Calu3 (cell line): ENCODE results near the gene PDE10A. TPM values are rescaled to one million over a fixed set of nuclear protein-coding genes. Genes with fewer than 3 reads are reported as not detected.

Source experiments
- BruUV-seq: library from RNA; stranded (reverse); fragments of 400-500 nt; replicated peaks from 2 replicates; lab custom pipeline; 2021; lab: Mats Ljungman, UMichigan
- CTCF ChIA-PET: fragments of 300-600 bp; sonication (Branson Sonifier 250); formaldehyde crosslinking; loops from one replicate; lab custom pipeline; 2022; ENCODE audit warnings: antibody characterized with exemption; lab: Charles Lee
- DNase-seq: peaks from one replicate; pipeline ENCODE4 v3.0.0; 2022
- H3K27ac Mint-ChIP-seq: one replicate; pipeline ENCODE4 v1.8.0; 2022; ENCODE audit warnings: mixed read lengths; ENCODE audit not compliant: unreplicated experiment
- H3K27me3 Mint-ChIP-seq: one replicate; pipeline ENCODE4 v1.8.0; 2022; ENCODE audit warnings: mixed read lengths; ENCODE audit not compliant: unreplicated experiment
- H3K36me3 Mint-ChIP-seq: one replicate; pipeline ENCODE4 v1.8.0; 2022; ENCODE audit warnings: mild to moderate bottlenecking, moderate library complexity, mixed read lengths; ENCODE audit not compliant: insufficient read depth, unreplicated experiment
- H3K4me1 Mint-ChIP-seq: one replicate; pipeline ENCODE4 v1.8.0; 2022; ENCODE audit warnings: mild to moderate bottlenecking, low read depth, mixed read lengths; ENCODE audit not compliant: unreplicated experiment
- H3K4me3 Mint-ChIP-seq: one replicate; pipeline ENCODE4 v1.8.0; 2022; ENCODE audit warnings: mild to moderate bottlenecking, low read depth, moderate library complexity, mixed read lengths; ENCODE audit not compliant: unreplicated experiment
- H3K9me3 Mint-ChIP-seq: one replicate; pipeline ENCODE4 v1.8.0; 2022; ENCODE audit warnings: low read depth, mixed read lengths; ENCODE audit not compliant: unreplicated experiment
- intact Hi-C: fragments of 100-400 bp; cut with micrococcal nuclease; formaldehyde crosslinking; loops from one replicate; pipeline ENCODE4 v1.10.0; 2022; ENCODE audit not compliant: unreplicated experiment
- total RNA-seq: library from RNA; stranded (reverse); gene quantifications from 2 replicates; pipeline ENCODE4 v1.2.3, GENCODE V29; 2022
- TF ChIP-seq, protein P1 (sequence below): fragments of 200-600 bp; IDR thresholded peaks from one replicate; pipeline ENCODE4 v1.8.0; 2022; ENCODE audit warnings: antibody characterized with exemption; ENCODE audit not compliant: unreplicated experiment

Gene PDE10A
- total RNA-seq, 1 experiment from 2014 or later, result 22.5 TPM

- H3K27ac Mint-ChIP-seq, result no peak overlapping the region
- H3K4me1 Mint-ChIP-seq, result no peaks in the 10 kb centered on the region
- CTCF ChIA-PET, result no interaction called here
- TF ChIP-seq, protein P1, sequence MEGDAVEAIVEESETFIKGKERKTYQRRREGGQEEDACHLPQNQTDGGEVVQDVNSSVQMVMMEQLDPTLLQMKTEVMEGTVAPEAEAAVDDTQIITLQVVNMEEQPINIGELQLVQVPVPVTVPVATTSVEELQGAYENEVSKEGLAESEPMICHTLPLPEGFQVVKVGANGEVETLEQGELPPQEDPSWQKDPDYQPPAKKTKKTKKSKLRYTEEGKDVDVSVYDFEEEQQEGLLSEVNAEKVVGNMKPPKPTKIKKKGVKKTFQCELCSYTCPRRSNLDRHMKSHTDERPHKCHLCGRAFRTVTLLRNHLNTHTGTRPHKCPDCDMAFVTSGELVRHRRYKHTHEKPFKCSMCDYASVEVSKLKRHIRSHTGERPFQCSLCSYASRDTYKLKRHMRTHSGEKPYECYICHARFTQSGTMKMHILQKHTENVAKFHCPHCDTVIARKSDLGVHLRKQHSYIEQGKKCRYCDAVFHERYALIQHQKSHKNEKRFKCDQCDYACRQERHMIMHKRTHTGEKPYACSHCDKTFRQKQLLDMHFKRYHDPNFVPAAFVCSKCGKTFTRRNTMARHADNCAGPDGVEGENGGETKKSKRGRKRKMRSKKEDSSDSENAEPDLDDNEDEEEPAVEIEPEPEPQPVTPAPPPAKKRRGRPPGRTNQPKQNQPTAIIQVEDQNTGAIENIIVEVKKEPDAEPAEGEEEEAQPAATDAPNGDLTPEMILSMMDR, result no peak
- no peaks in the 10 kb centered on the region for H3K27me3 Mint-ChIP-seq
- DNase-seq, result no peak
- no peaks in the 10 kb centered on the region for H3K36me3 Mint-ChIP-seq
- intact Hi-C loops, result no loop called here
- no peak overlapping the region for H3K4me3 Mint-ChIP-seq
- H3K9me3 Mint-ChIP-seq, result no peaks in the 10 kb centered on the region
- BruUV-seq, result no TSS peak
Observed at GRCh38 chr6:165484178-165484889, 178.7 kb downstream of the PDE10A start.

GRCh38 chr6:165481921-165482320, 181.1 kb downstream of the PDE10A start:
- Mint-ChIP-seq H3K4me1 (no peaks in the 10 kb centered on the region), H3K36me3 (no peaks in the 10 kb centered on the region), H3K27ac (no peak overlapping the region), H3K9me3 (no peaks in the 10 kb centered on the region), H3K27me3 (no peaks in the 10 kb centered on the region), H3K4me3 (no peak overlapping the region)
- TF ChIP-seq, protein P1, result no peak
- BruUV-seq, result no TSS peak
- DNase-seq, result no peak
- CTCF ChIA-PET, result no interaction called here
- intact Hi-C loops, result no loop called here

DNA sequence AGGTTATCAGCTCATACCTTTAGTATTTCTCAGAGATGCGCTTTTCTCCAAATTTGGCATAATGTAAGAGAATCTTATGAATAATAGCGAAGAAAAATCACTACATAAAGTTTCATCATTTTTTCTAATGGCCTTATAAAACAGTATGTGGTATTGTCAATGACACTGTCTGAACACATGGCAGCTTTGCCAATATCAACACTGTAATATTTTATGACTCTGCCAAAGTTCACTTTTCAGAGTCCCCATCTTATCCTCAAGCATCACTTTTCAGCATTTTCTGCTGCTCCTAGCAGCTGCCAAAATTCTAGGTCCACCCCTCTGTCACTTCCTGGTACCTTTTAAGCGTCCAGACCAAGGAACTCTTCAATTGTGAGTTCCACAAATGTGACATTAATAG, 182.1 kb downstream of the PDE10A start:
- H3K27ac Mint-ChIP-seq, result no peak overlapping the region
- CTCF ChIA-PET, result no interaction called here
- intact Hi-C loops, result no loop called here
- no peaks in the 10 kb centered on the region for H3K27me3 Mint-ChIP-seq
- H3K9me3 Mint-ChIP-seq, result no peaks in the 10 kb centered on the region
- no peak for DNase-seq
- no peaks in the 10 kb centered on the region for H3K36me3 Mint-ChIP-seq
- no TSS peak for BruUV-seq
- TF ChIP-seq, protein P1, result no peak
- H3K4me3 Mint-ChIP-seq, result no peak overlapping the region
- no peaks in the 10 kb centered on the region for H3K4me1 Mint-ChIP-seq

DNA sequence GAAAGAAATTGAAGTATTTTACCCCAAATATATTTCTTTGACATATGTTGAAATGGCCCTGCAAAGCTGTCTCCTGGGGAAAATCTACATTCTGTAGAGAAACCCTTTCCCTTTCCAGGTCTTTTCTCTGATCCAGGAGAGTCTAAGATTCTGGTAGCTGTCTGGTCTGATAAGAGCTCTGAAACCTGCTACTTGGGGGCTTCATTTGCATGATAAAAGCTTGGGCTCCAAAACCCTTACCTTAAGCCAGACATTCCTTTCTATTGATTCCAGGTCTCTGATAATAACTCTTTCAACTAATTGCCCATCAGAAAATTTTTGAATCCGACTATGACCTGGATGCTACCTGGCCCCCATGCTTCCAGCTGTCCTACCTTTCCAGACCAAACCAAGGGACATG, 184.5 kb downstream of the PDE10A start:
- H3K27ac Mint-ChIP-seq, result no peak overlapping the region
- no peaks in the 10 kb centered on the region for H3K9me3 Mint-ChIP-seq
- CTCF ChIA-PET, result no interaction called here
- BruUV-seq, result no TSS peak
- TF ChIP-seq, protein P1, result no peak
- H3K36me3 Mint-ChIP-seq, result no peaks in the 10 kb centered on the region
- no peaks in the 10 kb centered on the region for H3K4me1 Mint-ChIP-seq
- intact Hi-C loops, result no loop called here
- no peaks in the 10 kb centered on the region for H3K27me3 Mint-ChIP-seq
- no peak for DNase-seq
- H3K4me3 Mint-ChIP-seq, result no peak overlapping the region
